Measurements from ENCODE around the gene SAMD4B. TPM values are rescaled to one million over a fixed set of nuclear protein-coding genes. Genes with fewer than 3 reads are reported as not detected.

Gene SAMD4B
- total and polyA plus RNA-seq, 4 donors: 77.6 to 103 (median 86.8) TPM

DNA sequence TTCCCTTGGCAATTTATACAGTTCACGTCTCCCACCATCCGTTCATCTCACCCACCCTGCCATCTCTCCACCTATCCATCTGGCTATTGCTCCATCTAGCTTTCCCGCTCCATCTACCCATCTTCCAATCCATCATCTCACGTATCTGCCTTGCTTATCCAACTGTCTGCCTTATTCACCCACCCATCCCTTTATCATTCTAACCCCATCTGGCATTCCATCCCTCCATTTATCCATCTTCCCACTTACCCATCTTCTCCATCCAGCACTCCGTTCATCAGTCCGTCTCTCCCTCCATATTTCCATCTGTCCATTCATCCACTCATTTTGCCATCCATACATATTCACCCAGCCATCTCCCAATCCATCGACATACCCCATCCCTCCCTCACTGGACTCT lies 83.5 kb downstream of the SAMD4B start:
- DNase-seq: no peak
- TF ChIP-seq, protein P1, sequence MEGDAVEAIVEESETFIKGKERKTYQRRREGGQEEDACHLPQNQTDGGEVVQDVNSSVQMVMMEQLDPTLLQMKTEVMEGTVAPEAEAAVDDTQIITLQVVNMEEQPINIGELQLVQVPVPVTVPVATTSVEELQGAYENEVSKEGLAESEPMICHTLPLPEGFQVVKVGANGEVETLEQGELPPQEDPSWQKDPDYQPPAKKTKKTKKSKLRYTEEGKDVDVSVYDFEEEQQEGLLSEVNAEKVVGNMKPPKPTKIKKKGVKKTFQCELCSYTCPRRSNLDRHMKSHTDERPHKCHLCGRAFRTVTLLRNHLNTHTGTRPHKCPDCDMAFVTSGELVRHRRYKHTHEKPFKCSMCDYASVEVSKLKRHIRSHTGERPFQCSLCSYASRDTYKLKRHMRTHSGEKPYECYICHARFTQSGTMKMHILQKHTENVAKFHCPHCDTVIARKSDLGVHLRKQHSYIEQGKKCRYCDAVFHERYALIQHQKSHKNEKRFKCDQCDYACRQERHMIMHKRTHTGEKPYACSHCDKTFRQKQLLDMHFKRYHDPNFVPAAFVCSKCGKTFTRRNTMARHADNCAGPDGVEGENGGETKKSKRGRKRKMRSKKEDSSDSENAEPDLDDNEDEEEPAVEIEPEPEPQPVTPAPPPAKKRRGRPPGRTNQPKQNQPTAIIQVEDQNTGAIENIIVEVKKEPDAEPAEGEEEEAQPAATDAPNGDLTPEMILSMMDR (IDR thresholded peaks at IDR 0.05; ENCODE audit: control extremely low read depth, extremely low read depth): no peak
- Histone ChIP-seq H3K4me3 (no peak overlapping the region), H3K9me3 (ENCODE audit: control insufficient read depth in 4 of 4, insufficient read depth in 3 of 4, low read length in 3 of 4) (no peaks in the 10 kb centered on the region), H3K4me1 (ENCODE audit: control insufficient read depth in 5 of 5, insufficient read depth in 5 of 5, low read length in 5 of 5) (peaks cover 0 to 13% (median 7%) of the 10 kb centered on the region in 5 donors), H3K27me3 (ENCODE audit: control insufficient read depth in 3 of 3, insufficient read depth in 3 of 3, low read length in 2 of 3) (no peaks in the 10 kb centered on the region), H3K36me3 (ENCODE audit: control insufficient read depth in 4 of 4, insufficient read depth in 4 of 4, low read length in 4 of 4) (peaks cover 0 to 24% (median 14%) of the 10 kb centered on the region in 4 donors), H3K27ac (ENCODE audit: low read depth in 1 of 2, low read length in 1 of 2) (no peak overlapping the region), H3K9ac (ENCODE audit: insufficient read depth in 1 of 2, low read length in 2 of 2) (no peak overlapping the region)
- WGBS, 2 donors: 92% methylated on average over 7 of the region's 7 CpGs
- ATAC-seq (ENCODE audit: insufficient read depth, low FRiP score): no peak

DNA sequence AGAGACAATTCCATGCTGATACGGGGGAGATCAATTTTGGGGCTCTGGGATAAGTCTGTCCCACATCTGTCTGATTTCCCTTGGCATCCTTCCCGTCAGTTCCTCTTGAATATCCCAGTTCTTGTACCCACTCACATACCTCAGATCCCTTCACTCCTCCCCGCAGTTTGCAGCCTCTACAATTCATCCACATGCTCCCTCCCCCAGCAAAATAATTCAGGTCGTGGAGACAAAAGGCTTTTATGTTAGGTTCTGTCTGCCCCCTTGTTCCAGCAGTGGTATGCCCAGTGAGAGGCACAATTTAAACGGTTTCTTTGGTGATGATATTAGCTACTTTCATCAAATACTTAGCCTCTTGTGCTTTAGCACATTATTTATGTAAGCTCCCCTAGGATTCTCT lies 83.9 kb downstream of the SAMD4B start:
- Histone ChIP-seq H3K36me3 (ENCODE audit: control insufficient read depth in 4 of 4, insufficient read depth in 4 of 4, low read length in 4 of 4) (peaks cover 0 to 21% (median 12%) of the 10 kb centered on the region in 4 donors), H3K4me3 (no peak overlapping the region), H3K4me1 (ENCODE audit: control insufficient read depth in 5 of 5, insufficient read depth in 5 of 5, low read length in 5 of 5) (peaks cover 0 to 13% (median 7%) of the 10 kb centered on the region in 5 donors), H3K9ac (ENCODE audit: insufficient read depth in 1 of 2, low read length in 2 of 2) (no peak overlapping the region), H3K27me3 (ENCODE audit: control insufficient read depth in 3 of 3, insufficient read depth in 3 of 3, low read length in 2 of 3) (no peaks in the 10 kb centered on the region), H3K9me3 (ENCODE audit: control insufficient read depth in 4 of 4, insufficient read depth in 3 of 4, low read length in 3 of 4) (no peaks in the 10 kb centered on the region), H3K27ac (ENCODE audit: low read depth in 1 of 2, low read length in 1 of 2) (no peak overlapping the region)
- ATAC-seq (ENCODE audit: insufficient read depth, low FRiP score) (no peak), DNase-seq (no peak)
- TF ChIP-seq, protein P1 (IDR thresholded peaks at IDR 0.05; ENCODE audit: control extremely low read depth, extremely low read depth): no peak
- WGBS, 2 donors: 67 to 78% methylated on average over 5 of the region's 5 CpGs

DNA sequence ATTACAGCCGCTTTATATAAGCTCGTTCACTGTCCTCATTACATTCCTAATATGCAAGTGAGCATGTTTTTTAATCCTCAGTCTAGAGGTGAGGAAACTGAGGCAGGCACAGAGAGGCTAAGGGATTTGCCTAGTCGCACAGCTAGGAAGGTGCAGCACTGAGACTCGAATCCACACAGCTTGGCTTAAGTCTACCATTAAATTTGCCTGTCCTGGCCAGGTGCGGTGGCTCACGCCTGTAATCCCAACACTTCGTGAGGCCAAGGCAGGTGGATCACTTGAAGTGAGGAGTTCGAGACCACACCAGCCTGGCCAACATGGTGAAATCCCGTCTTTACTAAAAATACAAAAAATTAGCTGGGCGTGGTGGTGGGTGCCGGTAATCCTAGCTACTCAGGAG lies 85.5 kb downstream of the SAMD4B start:
- Histone ChIP-seq H3K27me3 (ENCODE audit: control insufficient read depth in 3 of 3, insufficient read depth in 3 of 3, low read length in 2 of 3) (no peaks in the 10 kb centered on the region), H3K4me1 (ENCODE audit: control insufficient read depth in 5 of 5, insufficient read depth in 5 of 5, low read length in 5 of 5) (peaks cover 0 to 13% (median 7%) of the 10 kb centered on the region in 5 donors)

More for the DNA sequence above, 85.5 kb downstream of the SAMD4B start:
- no peak for DNase-seq
- no peak for ATAC-seq (ENCODE audit: insufficient read depth, low FRiP score)
- peaks cover 6 to 21% (median 12%) of the 10 kb centered on the region in 4 donors for H3K36me3 ChIP-seq (ENCODE audit: control insufficient read depth in 4 of 4, insufficient read depth in 4 of 4, low read length in 4 of 4)
- 90 to 92% methylated on average over 11 of the region's 11 CpGs for whole genome bisulfite sequencing, 2 donors
- no peak overlapping the region for H3K9ac ChIP-seq (ENCODE audit: insufficient read depth in 1 of 2, low read length in 2 of 2)
- no peak overlapping the region for H3K4me3 ChIP-seq
- TF ChIP-seq, protein P1 (IDR thresholded peaks at IDR 0.05; ENCODE audit: control extremely low read depth, extremely low read depth): no peak
- H3K9me3 ChIP-seq (ENCODE audit: control insufficient read depth in 4 of 4, insufficient read depth in 3 of 4, low read length in 3 of 4): no peaks in the 10 kb centered on the region
- H3K27ac ChIP-seq (ENCODE audit: low read depth in 1 of 2, low read length in 1 of 2): no peak overlapping the region
